GM12878 (cell line): ENCODE results near the gene SLC15A4. TPM values are rescaled to one million over a fixed set of nuclear protein-coding genes. Genes with fewer than 3 reads are reported as not detected.

Experiments used
- BMI1 ChIP-seq: fragments of 450-650 bp; IDR thresholded peaks from 2 replicates; pipeline ENCODE4 v1.6.1; 2016; ENCODE audit warnings: mild to moderate bottlenecking, moderate library complexity, borderline replicate concordance
- CBX5 ChIP-seq: sonication (generic); IDR thresholded peaks from 2 replicates; pipeline ENCODE4 v1.6.1; 2016; ENCODE audit warnings: low read depth, moderate library complexity, mild to moderate bottlenecking, inconsistent platforms
- CEBPZ ChIP-seq: fragments of 150-350 bp; IDR thresholded peaks from 2 replicates; pipeline ENCODE4 v1.6.1; 2016; ENCODE audit warnings: low read depth, low read length
- CREB1 ChIP-seq: IDR thresholded peaks from 2 replicates; pipeline ENCODE4 v1.6.1; 2012; ENCODE audit warnings: low read depth, mild to moderate bottlenecking, inconsistent platforms
- DPF2 ChIP-seq: fragments of 450-650 bp; IDR thresholded peaks from 2 replicates; pipeline ENCODE4 v1.6.1; 2017; ENCODE audit warnings: mild to moderate bottlenecking
- HDAC2 ChIP-seq: fragments of 200-600 bp; sonication (generic); IDR thresholded peaks from 2 replicates; pipeline ENCODE4 v1.6.1; 2017
- MXI1 ChIP-seq: fragments of 150-350 bp; IDR thresholded peaks from 2 replicates; pipeline ENCODE4 v1.6.1; 2011; ENCODE audit warnings: low read depth, mild to moderate bottlenecking, inconsistent platforms, low read length, improper control_type of control experiment
- MYC ChIP-seq: IDR thresholded peaks from 2 replicates; pipeline ENCODE4 v1.6.1; 2011; ENCODE audit warnings: mild to moderate bottlenecking, low read length, moderate library complexity, inconsistent platforms; ENCODE audit not compliant: insufficient read depth, insufficient replicate concordance, insufficient read length, severe bottlenecking
- RB1 ChIP-seq: fragments of 450-650 bp; formaldehyde crosslinking; IDR thresholded peaks from 2 replicates; pipeline ENCODE4 v1.6.1; 2017; ENCODE audit warnings: mild to moderate bottlenecking, borderline replicate concordance
- RBBP5 ChIP-seq: fragments of 200-600 bp; sonication (generic); conservative IDR thresholded peaks from 2 replicates; pipeline ENCODE4 v1.6.1; 2016
- SPI1 ChIP-seq: IDR thresholded peaks from 2 replicates; pipeline ENCODE4 v1.6.1; 2011; ENCODE audit warnings: low read depth, mild to moderate bottlenecking, low read length, moderate library complexity, borderline replicate concordance; ENCODE audit not compliant: insufficient read depth
- STAT1 ChIP-seq: fragments of 450-650 bp; conservative IDR thresholded peaks from 2 replicates; pipeline ENCODE4 v1.6.1; 2014; ENCODE audit warnings: antibody characterized with exemption, mild to moderate bottlenecking
- USF1 ChIP-seq: IDR thresholded peaks from 2 replicates; pipeline ENCODE4 v1.6.1; 2011; ENCODE audit warnings: borderline replicate concordance, low read depth, mild to moderate bottlenecking, moderate library complexity, mixed read lengths, low read length; ENCODE audit not compliant: insufficient read depth; ENCODE audit errors: extremely low read length
- ZBTB4 ChIP-seq: fragments of 450-650 bp; formaldehyde crosslinking; IDR thresholded peaks from 2 replicates; pipeline ENCODE4 v1.4.0; 2022; ENCODE audit warnings: mild to moderate bottlenecking, moderate library complexity
- ZNF274 ChIP-seq: IDR thresholded peaks from one replicate; pipeline ENCODE4 v1.8.0; 2011; ENCODE audit not compliant: insufficient read length, insufficient read depth
- ZNF687 ChIP-seq: fragments of 450-650 bp; IDR thresholded peaks from 2 replicates; pipeline ENCODE4 v1.6.1; 2017; ENCODE audit warnings: mild to moderate bottlenecking, moderate library complexity
- polyA plus RNA-seq, 11 experiments: library from polyadenylated mRNA; depleted of rRNA in 4 of 11; unstranded in 6 of 11; stranded (reverse) in 5 of 11; fragments of >200 nt; fragmentation: Nextera tagmentation in 4 of 11; fragmentation: Illumina TruSeq in 1 of 11; extraction: Ambion mirVana in 4 of 11; extraction: Trizol in 1 of 11; gene quantifications; 1 replicate in 1 of 11; 2 replicates in 10 of 11; pipeline versions ENCODE4 v1.2.1 to v1.2.3, GENCODE V29; 2011 to 2016; ENCODE audit warnings: inconsistent platforms in 2 of 11, missing spikeins in 2 of 11, low read depth in 1 of 11
- total RNA-seq, 4 experiments: library from RNA; depleted of rRNA in 3 of 4; stranded (reverse); fragments of >200 nt in 3 of 4; fragmentation: Illumina TruSeq in 1 of 4; extraction: Trizol in 1 of 4; gene quantifications; 2 replicates each; pipeline versions ENCODE4 v1.2.1 to v1.2.3, GENCODE V29; 2013 to 2021

SLC15A4 gene
- total and polyA plus RNA-seq, 10 of the 15 experiments (the other 5 are each of a cell fraction or from before 2014, with no cell fraction given), result 12.7 to 257 (median 36.6) TPM

GRCh38 chr12:128815779-128816642 lies 7.7 kb downstream of the SLC15A4 start (continued):
- TF ChIP-seq HDAC2, result no peak
- TF ChIP-seq CBX5, result no peak
- TF ChIP-seq SPI1, result no peak
- no peak for TF ChIP-seq CEBPZ
- 0 out of 2 replicates have a peak, but pooled peaks have one; percentile 10 for TF ChIP-seq BMI1
- no peak for TF ChIP-seq STAT1
- no peak for TF ChIP-seq USF1
- no peak for TF ChIP-seq RBBP5
- TF ChIP-seq MYC, result no peak
- no peak for TF ChIP-seq DPF2
- TF ChIP-seq RB1, result no peak
- TF ChIP-seq ZNF687, result peak; percentile 92
- 0 out of 2 replicates have a peak, but pooled peaks have one; percentile 9 for TF ChIP-seq MXI1
- no peak for TF ChIP-seq CREB1
- TF ChIP-seq ZBTB4 (CRISPR knock-in tag), result no peak
- TF ChIP-seq ZNF274, result no peak
